ENCODE measurements around the gene MTERF4.

Gene MTERF4

GRCh38 chr2:241102239-241102803, at the start of gene MTERF4:
Gene MTERF4 (minus strand): TSS chr2:241102287. CDS start chr2:241102273, 14 bp downstream.
- peak; percentile 74 to 75 for DNase-seq (ENCODE audit: low read depth in 2 of 2, low spot score in 1 of 2)

GRCh38 chr2:241150660-241151530, 48.8 kb upstream of the MTERF4 start:
- no peak for DNase-seq (ENCODE audit: low read depth in 2 of 2, low spot score in 1 of 2)

GRCh38 chr2:241149925-241150659, 48.0 kb upstream of the MTERF4 start, which contains the start of gene PPP1R7:
Gene PPP1R7 (plus strand): TSS chr2:241150467. CDS start chr2:241150496, 29 bp downstream.
- peak; percentile 78 to 92 for DNase-seq (ENCODE audit: low read depth in 2 of 2, low spot score in 1 of 2)

- no peak for DNase-seq (ENCODE audit: low read depth in 2 of 2, low spot score in 1 of 2)
Measured at GRCh38 chr2:241149675-241149924, 47.5 kb upstream of the MTERF4 start.

- DNase-seq (ENCODE audit: low read depth in 2 of 2, low spot score in 1 of 2), result peak; percentile 82 to 85
Measured at GRCh38 chr2:241148891-241149674, 47.0 kb upstream of the MTERF4 start, which contains the start of gene PASK. Gene PASK (minus strand): TSS chr2:241149472. CDS start chr2:241143032, 6,440 bp downstream.

- DNase-seq (ENCODE audit: low read depth in 2 of 2, low spot score in 1 of 2), result no peak
Measured at GRCh38 chr2:241148239-241148638, 46.2 kb upstream of the MTERF4 start.

- DNase-seq (ENCODE audit: low read depth in 2 of 2, low spot score in 1 of 2), result no peak
Measured at GRCh38 chr2:241147336-241147735, 45.2 kb upstream of the MTERF4 start.

GRCh38 chr2:241146286-241146685, 44.2 kb upstream of the MTERF4 start:
- no peak for DNase-seq (ENCODE audit: low read depth in 2 of 2, low spot score in 1 of 2)

- DNase-seq (ENCODE audit: low read depth in 2 of 2, low spot score in 1 of 2), result no peak
Measured at GRCh38 chr2:241142593-241142992, 40.5 kb upstream of the MTERF4 start.

- no peak for DNase-seq (ENCODE audit: low read depth in 2 of 2, low spot score in 1 of 2)
Measured at GRCh38 chr2:241142063-241142462, 40.0 kb upstream of the MTERF4 start.

GRCh38 chr2:241141214-241141770, 39.2 kb upstream of the MTERF4 start:
- DNase-seq (ENCODE audit: low read depth in 2 of 2, low spot score in 1 of 2), result no peak

- DNase-seq (ENCODE audit: low read depth in 2 of 2, low spot score in 1 of 2), result no peak
Measured at GRCh38 chr2:241140445-241140840, 38.4 kb upstream of the MTERF4 start.

- DNase-seq (ENCODE audit: low read depth in 2 of 2, low spot score in 1 of 2), result no peak
Measured at GRCh38 chr2:241139531-241140444, 37.7 kb upstream of the MTERF4 start.

GRCh38 chr2:241138471-241138870, 36.4 kb upstream of the MTERF4 start:
- no peak for DNase-seq (ENCODE audit: low read depth in 2 of 2, low spot score in 1 of 2)

- no peak for DNase-seq (ENCODE audit: low read depth in 2 of 2, low spot score in 1 of 2)
Measured at GRCh38 chr2:241137276-241138190, 35.4 kb upstream of the MTERF4 start.

- no peak for DNase-seq (ENCODE audit: low read depth in 2 of 2, low spot score in 1 of 2)
Measured at GRCh38 chr2:241136661-241137260, 34.7 kb upstream of the MTERF4 start.

- DNase-seq (ENCODE audit: low read depth in 2 of 2, low spot score in 1 of 2), result no peak
Measured at GRCh38 chr2:241136191-241136590, 34.1 kb upstream of the MTERF4 start.

GRCh38 chr2:241135737-241136136, 33.6 kb upstream of the MTERF4 start:
- no peak for DNase-seq (ENCODE audit: low read depth in 2 of 2, low spot score in 1 of 2)

All from stimulated activated CD8-positive, alpha-beta memory T cell treated with anti-CD3 and anti-CD28 coated beads, Interleukin-4, amount 100 ng/mL, for 4 hours (primary cell).